GM12873 (cell line): Measurements from ENCODE around the gene EMC10.

Experiments
- CTCF ChIP-seq: IDR thresholded peaks from 2 replicates; pipeline ENCODE4 v1.5.1; 2012; ENCODE audit warnings: low read depth, mild to moderate bottlenecking, moderate library complexity, low read length, control low read depth; ENCODE audit not compliant: insufficient read depth; ENCODE audit errors: missing control alignments

The EMC10 gene

GRCh38 chr19:50481351-50482149 is 5.2 kb downstream of the EMC10 start:
- TF ChIP-seq CTCF, result no peak

GRCh38 chr19:50482271-50482855 is 6.1 kb downstream of the EMC10 start:
- no peak for TF ChIP-seq CTCF

GRCh38 chr19:50482916-50483315 is 6.6 kb downstream of the EMC10 start:
- no peak for TF ChIP-seq CTCF

GRCh38 chr19:50485284-50485955 is 9.1 kb downstream of the EMC10 start:
- TF ChIP-seq CTCF, result no peak

GRCh38 chr19:50486823-50487515 is 10.7 kb downstream of the EMC10 start:
- TF ChIP-seq CTCF, result peak; percentile 73

- TF ChIP-seq CTCF, result no peak
Measured at GRCh38 chr19:50488389-50489194, 12.3 kb downstream of the EMC10 start.
